Mucosa of stomach (tissue), 1 donor: ENCODE results near the gene CENPT.

Experiments
- H3K27me3 ChIP-seq: one replicate; pipeline ENCODE4 v1.7.0; 2013; ENCODE audit warnings: mild to moderate bottlenecking, low read length; ENCODE audit not compliant: control insufficient read depth, insufficient read depth
- H3K36me3 ChIP-seq: one replicate; pipeline ENCODE4 v1.7.0; 2013; ENCODE audit warnings: low read length; ENCODE audit not compliant: control insufficient read depth, insufficient read depth
- H3K4me1 ChIP-seq: one replicate; pipeline ENCODE4 v1.7.0; 2013; ENCODE audit warnings: mild to moderate bottlenecking, low read length; ENCODE audit not compliant: control insufficient read depth, insufficient read depth
- H3K4me3 ChIP-seq: one replicate; pipeline ENCODE4 v1.7.0; 2013; ENCODE audit warnings: low read length
- H3K9ac ChIP-seq: one replicate; pipeline ENCODE4 v1.7.0; 2013; ENCODE audit warnings: mild to moderate bottlenecking, low read length, moderate library complexity
- H3K9me3 ChIP-seq: one replicate; pipeline ENCODE4 v1.7.0; 2013; ENCODE audit warnings: mild to moderate bottlenecking, low read length, moderate library complexity; ENCODE audit not compliant: control insufficient read depth
- donor health status: Pancreatic carcinoma.

CENPT gene, protein sequence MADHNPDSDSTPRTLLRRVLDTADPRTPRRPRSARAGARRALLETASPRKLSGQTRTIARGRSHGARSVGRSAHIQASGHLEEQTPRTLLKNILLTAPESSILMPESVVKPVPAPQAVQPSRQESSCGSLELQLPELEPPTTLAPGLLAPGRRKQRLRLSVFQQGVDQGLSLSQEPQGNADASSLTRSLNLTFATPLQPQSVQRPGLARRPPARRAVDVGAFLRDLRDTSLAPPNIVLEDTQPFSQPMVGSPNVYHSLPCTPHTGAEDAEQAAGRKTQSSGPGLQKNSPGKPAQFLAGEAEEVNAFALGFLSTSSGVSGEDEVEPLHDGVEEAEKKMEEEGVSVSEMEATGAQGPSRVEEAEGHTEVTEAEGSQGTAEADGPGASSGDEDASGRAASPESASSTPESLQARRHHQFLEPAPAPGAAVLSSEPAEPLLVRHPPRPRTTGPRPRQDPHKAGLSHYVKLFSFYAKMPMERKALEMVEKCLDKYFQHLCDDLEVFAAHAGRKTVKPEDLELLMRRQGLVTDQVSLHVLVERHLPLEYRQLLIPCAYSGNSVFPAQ

DNA sequence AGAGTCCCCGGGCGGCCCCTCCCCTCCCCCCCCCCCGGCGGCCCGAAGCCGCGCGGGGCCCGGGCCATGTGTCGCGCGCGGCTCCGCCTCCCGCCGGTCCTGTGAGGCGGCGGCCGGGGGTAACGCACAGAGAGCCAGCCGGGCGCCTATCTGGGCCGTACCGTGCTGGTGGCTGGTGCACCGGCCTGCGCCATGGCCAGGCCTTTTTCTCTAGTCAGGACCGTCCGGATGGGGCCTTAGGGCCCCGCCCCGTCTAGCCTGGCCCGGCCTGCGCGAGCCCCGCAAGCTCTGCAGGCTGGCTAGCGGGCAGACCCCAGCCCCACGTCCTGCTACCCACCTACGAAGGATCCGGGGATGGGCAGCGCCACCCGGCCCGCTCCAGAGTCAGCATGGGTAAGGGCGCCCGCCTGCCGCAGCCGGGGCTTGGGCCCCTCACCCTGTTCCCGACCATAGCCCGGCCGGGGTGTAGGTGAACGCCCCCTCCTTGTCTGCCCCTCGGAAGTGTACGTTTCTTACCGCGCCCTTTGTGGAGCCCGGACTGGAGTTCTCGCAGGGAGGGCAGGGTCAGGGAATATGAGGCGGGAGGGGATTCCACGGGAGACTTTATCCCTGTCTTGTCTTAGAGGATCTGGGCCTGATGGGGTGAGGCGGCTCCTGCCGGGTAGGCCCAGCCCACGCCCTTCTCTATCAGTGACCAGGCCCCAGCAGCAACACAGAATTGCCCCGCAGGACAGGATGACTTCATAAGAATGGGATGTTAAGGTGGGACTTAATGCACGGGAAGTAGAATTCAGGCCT, at the start of gene CENPT:
Gene CENPT, minus strand, starts transcription at position 630 of the 798 bp plus-strand sequence. CDS start 13,834 bp downstream, outside the sequence.
- Histone ChIP-seq H3K9ac (peak within 1 kb of the TSS; percentile 92), H3K27me3 (no peaks in the 10 kb centered on the region), H3K9me3 (no peaks in the 10 kb centered on the region), H3K4me1 (peaks cover 42% of the 10 kb centered on the region), H3K36me3 (no peaks in the 10 kb centered on the region), H3K4me3 (peak within 1 kb of the TSS; percentile 84)

DNA sequence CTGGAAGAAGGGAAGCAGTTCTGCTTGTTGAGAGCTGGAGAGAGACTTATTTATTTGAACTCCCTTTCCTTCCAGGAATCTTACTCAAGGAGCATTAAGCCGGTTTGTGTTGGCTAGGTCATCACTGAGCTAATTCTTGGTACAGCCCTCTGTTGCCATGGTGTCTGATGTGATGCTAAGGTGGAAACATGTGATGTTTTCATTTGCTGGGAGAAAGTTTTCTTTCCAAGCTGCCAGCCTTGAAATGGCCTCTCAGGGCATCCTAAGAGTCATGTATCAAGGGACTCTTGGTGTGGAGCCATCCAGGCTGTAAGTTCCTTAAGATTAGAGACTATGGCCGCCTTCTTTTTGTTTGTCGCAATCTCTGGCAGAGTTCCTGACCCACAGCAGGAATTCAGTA, 49.7 kb upstream of the CENPT start:
- Histone ChIP-seq H3K27me3 (no peaks in the 10 kb centered on the region), H3K9ac (no peak overlapping the region), H3K36me3 (no peaks in the 10 kb centered on the region), H3K4me3 (no peak overlapping the region), H3K9me3 (no peaks in the 10 kb centered on the region), H3K4me1 (peaks cover 24% of the 10 kb centered on the region)

- H3K4me3 ChIP-seq, result peak overlapping the region; percentile 90
- H3K9ac ChIP-seq, result peak overlapping the region; percentile 96
- H3K4me1 ChIP-seq, result peaks cover 21% of the 10 kb centered on the region
- H3K9me3 ChIP-seq, result no peaks in the 10 kb centered on the region
- no peaks in the 10 kb centered on the region for H3K27me3 ChIP-seq
- H3K36me3 ChIP-seq, result no peaks in the 10 kb centered on the region
These were observed 46.4 kb upstream of the CENPT start for GRCh38 chr16:67893743-67894399.

DNA sequence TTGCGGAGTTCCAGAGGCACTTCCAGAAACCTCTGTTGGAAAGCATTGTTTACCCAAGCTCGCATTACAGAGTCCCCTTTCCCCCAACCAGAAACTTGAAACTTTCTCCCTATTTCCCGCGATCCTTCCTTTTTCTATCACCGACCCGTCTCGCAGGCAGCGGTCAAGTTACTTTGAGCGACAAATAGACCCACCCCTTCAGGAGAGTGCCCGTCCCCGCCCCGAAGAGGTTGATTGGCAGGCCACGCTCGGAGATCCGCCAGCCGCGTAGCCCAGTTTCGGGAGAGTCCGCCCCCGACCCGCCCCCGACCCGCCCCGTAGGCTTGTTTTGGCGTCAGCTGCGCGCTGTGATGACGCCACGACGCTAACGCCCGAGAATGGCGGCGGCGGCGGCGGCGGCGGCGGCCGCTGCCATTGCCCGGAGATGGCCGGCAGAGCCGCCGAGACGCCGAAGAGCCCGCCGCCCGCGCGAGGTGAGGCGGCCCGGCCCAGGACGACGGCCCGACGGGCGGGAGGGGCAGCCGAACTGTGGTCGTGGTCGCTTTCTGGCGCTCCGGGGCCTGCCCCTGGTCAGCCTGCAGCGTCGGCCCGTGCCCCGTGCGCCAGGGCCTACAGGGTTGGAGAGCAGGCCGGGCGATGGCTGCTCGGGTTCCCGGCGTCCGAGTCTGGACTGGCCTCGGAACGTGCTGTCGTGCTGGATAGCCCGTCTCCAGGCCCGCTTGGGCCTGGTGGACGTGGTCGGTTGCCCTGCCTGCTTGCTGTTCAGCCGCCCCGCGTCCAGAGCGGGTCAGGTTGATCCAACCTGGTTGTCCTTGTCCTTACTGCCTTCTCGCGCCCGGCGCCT, 45.6 kb upstream of the CENPT start, which contains the start of gene PSKH1:
Gene PSKH1, plus strand, starts transcription at position 356 of the 844 bp plus-strand sequence. CDS start 15,496 bp downstream, outside the sequence.
- Histone ChIP-seq H3K9ac (peak within 1 kb of the TSS; percentile 96), H3K9me3 (no peaks in the 10 kb centered on the region), H3K4me3 (peak within 1 kb of the TSS; percentile 90), H3K4me1 (peaks cover 21% of the 10 kb centered on the region), H3K36me3 (no peaks in the 10 kb centered on the region), H3K27me3 (no peaks in the 10 kb centered on the region)

- peak overlapping the region; percentile 64 for H3K9ac ChIP-seq
- H3K9me3 ChIP-seq, result no peaks in the 10 kb centered on the region
- peak overlapping the region; percentile 33 for H3K4me3 ChIP-seq
- H3K4me1 ChIP-seq, result peaks cover 21% of the 10 kb centered on the region
- H3K27me3 ChIP-seq, result no peaks in the 10 kb centered on the region
- H3K36me3 ChIP-seq, result no peaks in the 10 kb centered on the region
These were observed 44.9 kb upstream of the CENPT start for GRCh38 chr16:67892375-67892774.

- H3K9ac ChIP-seq, result no peak overlapping the region
- no peaks in the 10 kb centered on the region for H3K27me3 ChIP-seq
- H3K9me3 ChIP-seq, result no peaks in the 10 kb centered on the region
- peaks cover 6% of the 10 kb centered on the region for H3K36me3 ChIP-seq
- no peak overlapping the region for H3K4me3 ChIP-seq
- H3K4me1 ChIP-seq, result peaks cover 4% of the 10 kb centered on the region
These were observed 40.8 kb upstream of the CENPT start for GRCh38 chr16:67888331-67888730.

GRCh38 chr16:67886387-67886786, 38.9 kb upstream of the CENPT start:
- Histone ChIP-seq H3K27me3 (no peaks in the 10 kb centered on the region), H3K36me3 (peaks cover 21% of the 10 kb centered on the region), H3K9ac (no peak overlapping the region), H3K4me1 (peaks cover 10% of the 10 kb centered on the region), H3K9me3 (no peaks in the 10 kb centered on the region), H3K4me3 (no peak overlapping the region)

GRCh38 chr16:67885976-67886375, 38.5 kb upstream of the CENPT start:
- Histone ChIP-seq H3K4me3 (no peak overlapping the region), H3K9ac (no peak overlapping the region), H3K36me3 (peaks cover 25% of the 10 kb centered on the region), H3K9me3 (no peaks in the 10 kb centered on the region), H3K27me3 (no peaks in the 10 kb centered on the region), H3K4me1 (peaks cover 10% of the 10 kb centered on the region)

DNA sequence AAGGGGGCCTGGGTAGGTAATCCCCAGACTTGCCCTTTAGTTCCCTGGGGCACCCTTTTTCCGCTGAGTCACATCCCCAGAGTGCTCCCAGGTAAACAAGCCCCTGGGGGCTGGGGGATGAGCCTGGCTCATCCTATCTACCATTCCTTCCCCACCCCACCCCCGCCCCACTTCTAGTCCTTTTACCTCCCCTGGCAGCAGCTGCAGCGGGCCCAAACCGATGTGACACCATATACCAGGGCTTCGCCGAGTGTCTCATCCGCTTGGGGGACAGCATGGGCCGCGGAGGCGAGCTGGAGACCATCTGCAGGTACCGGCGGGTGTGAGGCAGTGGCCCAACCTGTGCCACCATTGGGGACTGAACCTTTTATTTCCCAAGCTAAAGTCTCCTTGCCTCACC, 38.1 kb upstream of the CENPT start:
- Histone ChIP-seq H3K9me3 (no peaks in the 10 kb centered on the region), H3K27me3 (no peaks in the 10 kb centered on the region), H3K4me3 (no peak overlapping the region), H3K9ac (no peak overlapping the region), H3K4me1 (peaks cover 10% of the 10 kb centered on the region), H3K36me3 (peaks cover 29% of the 10 kb centered on the region)

- no peak within 1 kb of the TSS for H3K9ac ChIP-seq
- no peak within 1 kb of the TSS for H3K4me3 ChIP-seq
- H3K4me1 ChIP-seq, result peaks cover 10% of the 10 kb centered on the region
- H3K36me3 ChIP-seq, result peaks cover 37% of the 10 kb centered on the region
- H3K9me3 ChIP-seq, result no peaks in the 10 kb centered on the region
- no peaks in the 10 kb centered on the region for H3K27me3 ChIP-seq
These were observed 37.2 kb upstream of the CENPT start, which contains the start of gene NRN1L for GRCh38 chr16:67884684-67885083. Gene NRN1L, plus strand, starts transcription at chr16:67884885. Its CDS starts 19 bp downstream, at chr16:67884904.

DNA sequence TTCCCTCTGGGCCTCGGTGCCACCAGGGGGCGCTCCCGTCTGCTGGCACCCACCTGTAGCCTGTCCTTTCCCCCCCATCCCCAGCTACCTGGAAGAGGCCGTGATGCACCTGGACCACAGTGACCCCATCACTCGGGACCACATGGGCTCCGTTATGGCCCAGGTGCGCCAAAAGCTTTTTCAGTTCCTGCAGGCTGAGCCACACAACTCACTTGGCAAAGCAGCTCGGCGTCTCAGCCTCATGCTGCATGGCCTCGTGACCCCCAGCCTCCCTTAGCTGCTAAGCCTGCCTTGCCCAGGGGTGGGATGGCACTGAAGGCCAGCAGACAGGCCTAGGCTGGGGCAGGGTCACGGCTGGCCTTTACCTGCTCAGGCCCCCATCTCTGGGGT, 36.4 kb upstream of the CENPT start:
- Histone ChIP-seq H3K9me3 (no peaks in the 10 kb centered on the region), H3K36me3 (peaks cover 44% of the 10 kb centered on the region), H3K9ac (no peak overlapping the region), H3K27me3 (no peaks in the 10 kb centered on the region), H3K4me3 (no peak overlapping the region), H3K4me1 (peaks cover 10% of the 10 kb centered on the region)
